NOMO-1 treated with dmso at 0.1 percent for 144 hours (cell line): Measurements from ENCODE around the gene DNAJB2.
"Not testable (repeated sequence)": the region's sequence is repeated elsewhere in the genome, so short reads cannot be mapped to it uniquely, and the experiment has no call there.

Source experiments
- DNase-seq: peaks from one replicate; lab custom pipeline; 2025; ENCODE audit not compliant: unreplicated experiment; lab: John Stamatoyannopoulos, UW

The DNAJB2 gene

DNA sequence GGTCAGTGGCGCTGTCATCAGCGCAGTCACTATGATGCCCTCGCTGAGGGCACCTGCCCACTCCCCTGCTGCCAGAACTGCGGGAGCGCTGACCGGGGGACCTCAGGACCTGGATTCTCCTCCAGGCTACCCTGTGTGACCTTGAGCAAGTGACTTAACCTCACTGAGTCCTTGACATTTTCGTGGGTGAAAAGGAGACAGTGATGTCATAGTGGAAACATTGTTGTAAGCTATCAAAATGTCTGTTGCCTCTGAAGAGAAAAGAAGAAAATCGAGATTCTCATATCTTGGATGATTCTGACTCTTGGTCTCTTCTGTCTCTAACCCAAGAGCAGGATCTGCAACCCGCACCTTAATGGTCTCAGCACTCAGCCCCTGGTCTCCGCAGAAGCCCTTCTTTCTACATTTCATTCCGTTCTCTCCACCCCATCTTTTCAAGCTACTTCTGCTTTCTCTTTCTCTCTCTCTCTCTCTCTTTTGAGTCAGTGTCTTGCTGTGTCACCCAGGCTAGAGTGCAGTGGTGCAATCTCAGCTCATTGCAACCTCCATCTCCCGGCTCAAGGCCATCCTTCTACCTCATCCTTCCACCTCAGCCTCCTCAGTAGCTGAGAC, 24.5 kb upstream of the DNAJB2 start:
- peak; percentile 68 for DNase-seq

DNA sequence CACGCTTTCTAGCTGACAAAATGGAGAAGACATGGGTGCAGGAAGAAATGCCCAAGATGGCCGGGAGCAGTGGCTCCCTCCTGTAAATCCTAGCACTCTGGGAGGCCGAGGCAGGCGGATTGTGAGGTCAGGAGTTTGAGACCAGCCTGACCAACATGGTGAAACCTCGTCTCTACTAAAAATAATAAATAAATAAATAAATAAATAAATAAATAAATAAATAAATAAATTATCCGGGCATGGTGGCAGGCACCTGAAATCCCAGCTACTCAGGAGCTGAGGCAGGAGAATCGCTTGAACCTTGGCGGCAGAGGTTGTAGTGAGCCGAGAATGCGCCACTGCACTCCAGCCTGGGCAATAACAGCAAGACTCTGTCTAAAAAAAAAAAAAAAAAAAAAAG, 20.2 kb upstream of the DNAJB2 start:
- not testable (repeated sequence) for DNase-seq

DNA sequence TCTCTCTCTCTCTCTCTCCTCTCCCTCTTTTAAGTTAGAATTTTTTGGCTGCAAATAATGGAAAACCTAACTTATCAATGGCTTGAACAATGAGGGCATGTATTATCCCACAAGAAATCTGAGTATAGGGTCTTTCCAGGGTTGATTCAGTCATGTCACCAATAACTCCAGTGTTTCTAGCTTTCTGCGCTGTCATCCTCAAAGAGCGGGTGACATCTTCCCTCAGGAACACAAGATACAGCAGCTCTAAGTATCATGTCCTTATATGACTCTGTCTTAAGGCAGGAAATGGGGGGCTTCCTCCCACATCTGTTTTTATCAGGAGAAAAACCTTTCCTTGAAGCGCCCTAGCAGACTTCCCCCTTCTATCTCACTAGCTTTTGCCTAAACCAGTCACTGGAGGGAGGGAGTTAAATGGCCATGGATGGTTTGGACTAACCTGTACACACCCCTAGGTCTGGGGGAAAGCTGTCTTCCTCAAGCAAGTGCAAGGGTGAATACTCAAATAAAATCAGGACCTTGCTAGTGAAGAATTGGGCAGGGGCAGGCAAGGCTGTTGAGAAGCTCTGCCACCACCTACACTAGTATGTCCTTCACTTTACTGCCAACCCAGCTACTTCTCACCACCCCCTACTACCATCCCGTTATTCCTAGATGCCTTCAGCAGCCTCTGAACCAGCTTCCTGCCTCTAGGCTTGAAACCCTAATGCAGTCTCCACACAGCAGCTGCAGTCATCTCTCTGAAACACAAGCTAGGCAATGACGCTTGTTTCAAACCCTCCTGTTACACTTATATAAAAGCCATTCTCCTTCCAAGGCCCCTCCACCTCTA, 17.9 kb upstream of the DNAJB2 start:
- DNase-seq, result no peak

DNA sequence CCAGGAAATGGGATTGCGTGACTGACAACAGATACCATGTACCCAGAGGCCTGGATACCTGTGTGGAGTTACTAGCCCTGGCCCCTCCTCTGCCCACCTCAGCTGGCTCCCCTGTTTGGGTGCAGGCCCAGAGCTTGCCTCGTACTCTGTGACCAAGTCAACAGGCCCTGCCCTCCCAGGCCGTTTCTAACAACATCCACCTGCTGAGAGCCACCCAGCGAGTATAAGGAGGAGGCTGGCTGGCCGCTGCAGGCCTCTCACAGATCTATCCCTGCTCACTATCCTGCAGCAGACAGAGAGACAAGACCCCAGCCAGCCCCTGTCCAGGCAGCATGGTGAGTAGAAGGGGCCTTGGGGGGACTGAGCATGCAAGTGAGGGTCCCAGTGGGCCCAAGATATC, 12.9 kb upstream of the DNAJB2 start:
- no peak for DNase-seq

- DNase-seq, result no peak
These were observed 12.3 kb upstream of the DNAJB2 start for GRCh38 chr2:219266886-219267285.

DNA sequence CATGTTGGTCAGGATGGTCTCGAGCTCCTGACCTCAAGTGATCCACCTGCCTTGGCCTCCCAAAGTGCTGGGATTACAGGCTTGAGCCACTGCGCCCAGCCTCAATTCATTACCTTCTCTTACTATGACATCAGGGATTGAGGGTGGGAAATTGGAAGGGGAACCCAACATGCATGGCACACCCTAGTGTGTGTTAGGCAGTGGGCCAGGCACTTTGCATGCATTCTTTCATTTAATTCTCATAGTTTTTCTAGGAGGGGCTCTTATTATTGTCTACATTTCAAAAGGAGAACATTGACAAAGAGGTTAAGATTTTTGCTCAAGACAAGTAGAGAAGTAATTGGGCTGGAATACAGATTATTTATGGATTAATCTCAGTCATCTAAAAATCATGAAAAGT, 10.9 kb upstream of the DNAJB2 start:
- no peak for DNase-seq

DNA sequence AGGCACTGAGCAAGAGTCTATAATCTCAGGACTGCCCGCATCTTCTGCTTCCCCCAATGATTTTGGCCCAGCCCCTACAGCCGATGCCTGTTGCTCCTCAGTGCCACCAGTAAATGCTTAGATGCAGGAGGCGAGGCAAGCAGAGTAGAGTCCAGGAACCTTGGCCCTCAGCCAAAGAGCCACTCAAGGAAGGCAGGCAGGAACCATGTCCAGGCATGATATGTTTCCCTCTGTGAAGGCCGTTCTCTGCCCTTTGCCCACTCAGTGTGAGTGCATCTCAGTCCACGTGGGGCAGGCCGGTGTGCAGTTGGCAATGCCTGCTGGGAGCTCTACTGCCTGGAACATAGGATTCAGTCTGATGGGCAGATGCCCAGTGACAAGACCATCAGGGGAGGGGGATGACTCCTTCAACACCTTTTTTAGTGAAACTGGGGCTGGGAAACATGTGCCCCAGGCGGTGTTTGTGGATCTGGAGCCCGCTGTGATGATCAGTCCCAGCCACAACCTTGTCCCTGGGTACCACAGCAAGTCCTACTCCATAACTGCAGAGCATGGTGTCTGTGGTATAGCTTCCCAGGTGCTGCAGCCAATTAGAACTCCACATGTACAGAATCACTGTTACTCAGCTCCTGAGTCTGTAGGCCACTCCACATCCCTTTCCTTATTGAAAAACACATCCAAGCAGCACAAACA, 9.7 kb upstream of the DNAJB2 start:
- no peak for DNase-seq

- DNase-seq, result no peak
These were observed 9.2 kb upstream of the DNAJB2 start for GRCh38 chr2:219270055-219270372.

- no peak for DNase-seq
These were observed 8.1 kb upstream of the DNAJB2 start for GRCh38 chr2:219271021-219271420.

- no peak for DNase-seq
These were observed 6.8 kb upstream of the DNAJB2 start for GRCh38 chr2:219272356-219272755.

- DNase-seq, result no peak
These were observed 6.2 kb upstream of the DNAJB2 start for GRCh38 chr2:219272995-219273394.

DNA sequence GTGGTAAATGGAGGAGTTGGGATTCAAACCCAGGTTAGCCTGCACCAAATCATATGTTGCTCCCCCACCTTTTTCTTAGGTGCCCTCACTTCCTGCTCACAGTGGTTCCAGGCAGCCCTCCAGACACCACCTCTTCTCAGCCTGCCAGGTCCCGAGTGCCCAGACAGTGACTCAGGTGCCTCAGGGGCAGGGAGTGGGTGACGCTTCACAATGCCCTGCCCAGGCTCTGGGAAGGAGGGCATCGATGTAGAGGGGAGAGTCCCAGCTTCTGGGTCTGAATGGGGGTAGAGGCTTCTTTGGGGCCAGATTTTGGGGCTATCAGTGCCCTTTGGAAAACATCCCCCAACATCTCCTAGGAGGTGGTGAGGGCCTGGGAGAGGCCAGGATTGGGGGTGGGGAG, 5.2 kb upstream of the DNAJB2 start:
- DNase-seq, result no peak

DNA sequence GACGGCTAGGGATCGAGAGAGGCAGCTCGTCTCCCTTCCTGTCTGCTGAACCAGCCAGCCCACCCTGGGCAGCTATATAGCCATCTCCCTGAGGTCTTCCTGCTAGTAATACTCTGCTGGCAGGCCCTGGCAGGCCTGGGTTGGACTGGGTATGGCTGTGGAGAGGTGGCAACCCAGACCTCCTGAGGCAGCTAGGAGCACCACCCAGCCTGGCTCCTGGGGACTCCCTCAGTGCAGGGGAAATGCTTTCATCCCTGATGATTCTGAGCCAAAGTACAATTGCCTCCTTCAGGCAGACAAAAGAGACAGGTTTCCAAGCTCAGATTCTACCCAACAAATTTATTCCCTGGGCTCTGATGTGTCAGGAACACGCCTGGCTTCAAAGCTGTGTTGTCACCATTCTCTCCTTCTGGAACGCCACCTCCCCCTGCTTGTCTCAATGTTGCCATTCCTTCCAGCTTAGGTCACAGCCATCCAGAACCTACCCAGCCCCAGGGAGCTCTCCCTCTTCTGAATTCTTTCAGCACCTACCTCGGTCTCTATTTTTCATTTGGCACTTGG, 4.7 kb upstream of the DNAJB2 start:
- no peak for DNase-seq

DNA sequence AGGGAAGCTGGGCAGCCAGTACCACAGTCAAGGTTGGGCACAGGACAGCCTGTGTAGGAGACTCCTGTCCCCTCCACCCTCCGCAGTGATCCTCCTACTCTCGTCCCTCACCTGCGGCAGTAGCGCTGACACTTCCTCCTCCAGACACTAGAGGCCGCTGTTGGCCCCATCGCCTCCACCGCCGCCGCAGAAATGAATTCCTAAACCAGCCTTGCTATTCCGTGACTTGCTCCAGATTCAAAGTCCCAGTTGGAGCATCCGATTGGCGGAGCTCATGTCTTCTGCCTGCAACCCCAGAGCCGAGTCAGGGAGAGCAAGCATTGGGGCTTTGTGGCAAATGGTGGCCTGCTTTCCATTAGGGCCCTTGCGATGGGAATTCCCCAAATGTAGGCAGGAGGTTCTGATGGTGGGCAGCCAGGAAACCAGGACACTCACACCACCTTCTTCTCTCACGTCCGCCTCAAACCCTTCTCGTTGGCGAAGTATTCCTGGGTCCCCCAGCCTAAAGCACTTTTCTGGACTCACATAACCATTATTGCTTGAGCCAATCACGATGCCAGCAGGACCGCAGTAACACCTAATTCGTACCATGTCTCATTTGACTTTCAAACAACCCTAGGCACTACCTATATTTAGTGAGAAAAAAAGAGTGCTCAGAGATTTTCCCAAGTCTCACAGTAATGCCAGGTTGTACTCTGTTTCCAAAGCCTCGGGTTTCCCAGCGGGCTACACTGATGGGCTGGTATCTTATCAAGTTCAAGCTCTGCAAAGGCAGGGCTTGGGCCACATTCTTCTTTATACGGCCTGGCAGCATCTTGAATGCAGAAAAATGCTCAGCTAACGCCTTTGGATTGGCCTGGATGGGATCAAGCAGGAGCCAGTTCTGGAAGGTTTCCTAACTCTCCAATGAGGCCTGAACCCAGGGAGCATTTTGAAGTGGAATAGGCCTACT, 1.2 kb upstream of the DNAJB2 start:
- DNase-seq, result peak; percentile 46

DNA sequence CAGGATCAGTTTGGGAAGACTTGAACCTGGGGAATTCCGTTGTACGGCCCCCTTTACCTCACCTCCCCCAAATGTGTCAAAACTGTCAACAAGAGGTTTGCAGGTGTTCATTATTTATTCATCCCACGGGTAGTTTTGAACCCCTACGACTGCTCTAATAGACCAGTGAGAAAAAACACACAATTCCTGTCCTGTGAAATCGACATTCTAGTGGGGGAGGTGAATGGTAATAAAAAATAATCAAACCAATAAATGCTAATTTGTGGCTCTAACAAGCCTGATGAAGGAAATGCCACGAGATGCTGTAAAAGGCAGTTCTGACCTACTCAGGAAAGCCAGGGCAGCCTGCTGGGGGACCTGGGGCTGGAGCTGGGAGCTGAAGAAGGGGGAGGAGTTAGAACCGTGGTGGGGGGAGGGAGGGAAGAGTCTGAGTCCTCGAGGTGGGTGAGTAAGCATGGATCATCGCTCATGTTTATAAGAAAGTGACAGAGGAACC, 463 bp upstream of the DNAJB2 start:
- no peak for DNase-seq

DNA sequence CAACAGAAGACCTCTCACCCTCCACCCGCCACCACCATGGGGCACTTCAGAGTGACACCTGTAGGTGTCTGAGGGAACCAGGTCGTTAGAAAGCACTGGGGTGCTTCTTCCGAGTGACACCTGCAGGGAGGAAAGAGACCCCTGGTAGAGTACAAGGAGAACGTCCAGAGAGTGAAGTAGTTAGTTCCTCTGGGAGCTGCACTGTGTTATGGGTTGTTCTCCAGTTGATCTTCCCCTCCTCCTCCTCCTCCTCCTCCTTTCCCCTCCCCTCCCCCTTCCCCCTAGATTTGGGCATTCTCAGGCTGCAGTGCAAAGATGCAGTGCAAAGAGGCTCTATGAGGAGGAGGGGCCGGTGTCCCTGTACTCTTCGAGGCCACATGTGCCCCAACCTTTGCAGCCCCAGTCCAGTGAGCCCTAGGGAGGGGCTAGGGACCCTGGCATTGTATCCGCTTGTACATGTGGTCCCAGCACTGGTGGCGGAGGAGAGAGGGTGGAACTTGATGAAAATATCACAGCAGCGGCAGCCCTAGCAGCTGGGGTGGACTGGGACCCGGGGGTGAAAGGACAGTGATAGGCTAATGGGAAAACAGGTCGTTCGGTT, 850 bp downstream of the DNAJB2 start:
- no peak for DNase-seq

- DNase-seq, result no peak
These were observed 1.5 kb downstream of the DNAJB2 start for GRCh38 chr2:219280651-219281050.

DNA sequence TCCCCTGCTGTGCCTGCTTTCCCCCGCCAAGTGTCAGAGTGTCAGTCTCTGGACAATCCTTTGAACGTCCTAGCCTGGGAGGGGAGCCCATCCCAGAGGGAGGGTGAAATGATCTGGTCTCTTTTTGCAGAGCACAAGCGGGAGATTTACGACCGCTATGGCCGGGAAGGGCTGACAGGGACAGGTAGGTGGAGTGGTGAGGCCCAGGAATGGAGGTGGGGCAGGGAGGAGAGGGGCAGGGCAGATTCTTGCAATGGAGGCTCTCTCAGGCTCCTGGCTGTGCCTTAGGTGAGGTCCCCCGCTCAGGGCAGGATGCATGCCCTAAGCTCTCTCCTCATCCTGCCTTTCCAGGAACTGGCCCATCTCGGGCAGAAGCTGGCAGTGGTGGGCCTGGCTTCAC, 2.4 kb downstream of the DNAJB2 start:
- DNase-seq, result no peak

GRCh38 chr2:219282375-219282774, 3.2 kb downstream of the DNAJB2 start:
- no peak for DNase-seq

GRCh38 chr2:219282943-219283581, 3.9 kb downstream of the DNAJB2 start:
- no peak for DNase-seq
